H9 (cell line): Measurements from ENCODE around the gene FOXJ3. TPM values are rescaled to one million over a fixed set of nuclear protein-coding genes. Genes with fewer than 3 reads are reported as not detected.

Source experiments
- DNase-seq: peaks from one replicate; pipeline ENCODE4 v3.0.0-alpha.2; 2017
- H2AFZ ChIP-seq: one replicate; pipeline ENCODE4 v1.6.1; 2013; ENCODE audit warnings: mild to moderate bottlenecking, low read length, control low read depth, moderate library complexity
- H2AK5ac ChIP-seq: 2 replicates; pipeline ENCODE4 v1.6.1; 2013; ENCODE audit warnings: low read length, control low read depth, mixed read lengths; ENCODE audit not compliant: insufficient read length
- H2BK120ac ChIP-seq: one replicate; pipeline ENCODE4 v1.6.1; 2013; ENCODE audit warnings: low read depth, mild to moderate bottlenecking, low read length, control low read depth, inconsistent platforms; ENCODE audit not compliant: poor library complexity, severe bottlenecking
- H2BK12ac ChIP-seq: 2 replicates; pipeline ENCODE4 v1.6.1; 2013; ENCODE audit warnings: low read length, control low read depth, mixed read lengths, low read depth; ENCODE audit not compliant: insufficient read length
- H2BK15ac ChIP-seq: 2 replicates; pipeline ENCODE4 v1.6.1; 2013; ENCODE audit warnings: low read depth, low read length, control low read depth
- H2BK20ac ChIP-seq: one replicate; pipeline ENCODE4 v1.6.1; 2013; ENCODE audit warnings: low read depth, mild to moderate bottlenecking, low read length, control low read depth, inconsistent platforms; ENCODE audit not compliant: poor library complexity, severe bottlenecking
- H2BK5ac ChIP-seq: 2 replicates; pipeline ENCODE4 v1.6.1; 2013; ENCODE audit warnings: low read length, control low read depth, mixed read lengths; ENCODE audit not compliant: insufficient read length
- H3K14ac ChIP-seq: 2 replicates; pipeline ENCODE4 v1.6.1; 2013; ENCODE audit warnings: low read length, control low read depth; ENCODE audit not compliant: insufficient read depth
- H3K18ac ChIP-seq: 2 replicates; pipeline ENCODE4 v1.6.1; 2013; ENCODE audit warnings: low read depth, mild to moderate bottlenecking, mixed read lengths, low read length, control low read depth; ENCODE audit not compliant: insufficient read length
- H3K23ac ChIP-seq: 2 replicates; pipeline ENCODE4 v1.6.1; 2013; ENCODE audit warnings: low read length, control low read depth, mixed read lengths, low read depth; ENCODE audit not compliant: insufficient read length
- H3K23me2 ChIP-seq: 2 replicates; pipeline ENCODE4 v1.6.1; 2013; ENCODE audit warnings: low read depth, mild to moderate bottlenecking, mixed read lengths, low read length, control low read depth; ENCODE audit not compliant: insufficient read length, poor library complexity, severe bottlenecking
- H3K27ac ChIP-seq: 2 replicates; pipeline ENCODE4 v1.5.1; 2013; ENCODE audit warnings: low read length, control low read depth, mixed read lengths, low read depth; ENCODE audit not compliant: insufficient read length
- H3K27me3 ChIP-seq: 2 replicates; pipeline ENCODE4 v1.6.1; 2013; ENCODE audit warnings: low read length, control low read depth, inconsistent platforms; ENCODE audit not compliant: insufficient read depth
- H3K4ac ChIP-seq: 2 replicates; pipeline ENCODE4 v1.6.1; 2013; ENCODE audit warnings: low read depth, mild to moderate bottlenecking, control low read depth, inconsistent platforms, low read length, moderate library complexity
- H3K4me1 ChIP-seq: 2 replicates; pipeline ENCODE4 v1.6.1; 2013; ENCODE audit warnings: low read length, control low read depth, inconsistent platforms; ENCODE audit not compliant: insufficient read depth
- H3K4me2 ChIP-seq: 2 replicates; pipeline ENCODE4 v1.6.1; 2013; ENCODE audit warnings: low read length, control low read depth, mixed read lengths; ENCODE audit not compliant: insufficient read length, insufficient read depth
- H3K56ac ChIP-seq: 2 replicates; pipeline ENCODE4 v1.6.1; 2013; ENCODE audit warnings: low read depth, mild to moderate bottlenecking, mixed read lengths, low read length, control low read depth; ENCODE audit not compliant: insufficient read length
- H3K79me1 ChIP-seq: 2 replicates; pipeline ENCODE4 v1.6.1; 2013; ENCODE audit warnings: low read depth, mild to moderate bottlenecking, moderate library complexity, low read length, control low read depth, inconsistent platforms; ENCODE audit not compliant: insufficient read depth, poor library complexity, severe bottlenecking
- H3K79me2 ChIP-seq: 2 replicates; pipeline ENCODE4 v1.6.1; 2013; ENCODE audit warnings: low read length, control low read depth, inconsistent platforms; ENCODE audit not compliant: insufficient read depth
- H3K9ac ChIP-seq: 2 replicates; pipeline ENCODE4 v1.6.1; 2013; ENCODE audit warnings: low read length, control low read depth, mixed read lengths; ENCODE audit not compliant: insufficient read length; ENCODE audit errors: extremely low read depth
- H3K9me3 ChIP-seq: one replicate; pipeline ENCODE4 v1.6.1; 2013; ENCODE audit warnings: low read depth, low read length, inconsistent platforms; ENCODE audit not compliant: control insufficient read depth
- H3T11ph ChIP-seq: one replicate; pipeline ENCODE4 v1.6.1; 2013; ENCODE audit warnings: mild to moderate bottlenecking, low read length, control low read depth, inconsistent platforms
- H4K20me1 ChIP-seq: one replicate; pipeline ENCODE4 v1.6.1; 2013; ENCODE audit not compliant: control insufficient read depth, insufficient read length, insufficient read depth
- H4K5ac ChIP-seq: 2 replicates; pipeline ENCODE4 v1.6.1; 2013; ENCODE audit warnings: low read depth, mild to moderate bottlenecking, mixed read lengths, low read length, control low read depth; ENCODE audit not compliant: insufficient read length
- H4K8ac ChIP-seq: replicated peaks from 2 replicates; pipeline ENCODE4 v1.6.1; 2013; ENCODE audit warnings: low read length, control low read depth, mixed read lengths, low read depth; ENCODE audit not compliant: insufficient read length
- H4K91ac ChIP-seq: 2 replicates; pipeline ENCODE4 v1.6.1; 2013; ENCODE audit warnings: low read depth, mild to moderate bottlenecking, moderate library complexity, mixed read lengths, low read length, control low read depth; ENCODE audit not compliant: insufficient read length
- H3K27ac Mint-ChIP-seq, 3 experiments: 2 replicates in 2 of 3; 3 replicates in 1 of 3; pipeline ENCODE4 v1.8.0; 2020 to 2021; ENCODE audit warnings: mixed read lengths in 3 of 3, mild to moderate bottlenecking in 1 of 3, moderate library complexity in 1 of 3
- H3K27me3 Mint-ChIP-seq: 2 replicates; pipeline ENCODE4 v1.8.0; 2021; ENCODE audit warnings: low read depth, mild to moderate bottlenecking, moderate library complexity, mixed read lengths
- H3K36me3 Mint-ChIP-seq, 3 experiments: 2 replicates in 2 of 3; 3 replicates in 1 of 3; pipeline ENCODE4 v1.8.0; 2020 to 2021; ENCODE audit warnings: low read depth in 3 of 3, mixed read lengths in 3 of 3; ENCODE audit not compliant: insufficient read depth in 1 of 3
- H3K4me1 Mint-ChIP-seq, 2 experiments: 2 replicates each; pipeline ENCODE4 v1.8.0; 2020; ENCODE audit warnings: mixed read lengths in 2 of 2
- H3K4me3 Mint-ChIP-seq, 2 experiments: 2 replicates in 1 of 2; 3 replicates in 1 of 2; pipeline ENCODE4 v1.8.0; 2020 to 2021; ENCODE audit warnings: mild to moderate bottlenecking in 2 of 2, mixed read lengths in 2 of 2, moderate library complexity in 1 of 2
- H3K9me3 Mint-ChIP-seq, 2 experiments: 2 replicates in 1 of 2; 3 replicates in 1 of 2; pipeline ENCODE4 v1.8.0; 2020; ENCODE audit warnings: mild to moderate bottlenecking in 2 of 2, mixed read lengths in 2 of 2, moderate library complexity in 1 of 2
- CTCF ChIP-seq: fragments of 200-600 bp; sonication (generic); conservative IDR thresholded peaks from 3 replicates; pipeline ENCODE4 v1.8.0; 2021; ENCODE audit warnings: antibody characterized with exemption, mild to moderate bottlenecking
- WGBS: extraction: QIAGEN DNeasy Blood & Tissue Kit; methylation state at CpG from one replicate; pipeline ENCODE4 v1.1.7; 2013; ENCODE audit warnings: missing lambda C conversion rate, low lambda C conversion rate, mixed read lengths; ENCODE audit not compliant: insufficient read length; ENCODE audit errors: extremely low coverage; 5-methylcytosine and 5-hydroxymethylcytosine counted together
- total RNA-seq: library from RNA; stranded (reverse); gene quantifications from 2 replicates; pipeline ENCODE4 v1.2.1, GENCODE V29; 2021

FOXJ3 gene
- total RNA-seq, 1 experiment from 2014 or later: 49.9 TPM

GRCh38 chr1:42318601-42319000, 16.4 kb downstream of the FOXJ3 start:
- no peak overlapping the region for H3K4ac ChIP-seq
- WGBS: no CpG with 5 or more reads among the region's 4 CpGs
- no peak overlapping the region for H4K8ac ChIP-seq
- no peak for DNase-seq
- Mint-ChIP-seq H3K9me3 (no peaks in the 10 kb centered on the region), H3K4me1 (peaks cover 26 to 29% of the 10 kb centered on the region in 2 experiments), H3K27ac (no peak overlapping the region), H3K4me3 (no peak overlapping the region), H3K27me3 (no peaks in the 10 kb centered on the region), H3K36me3 (0 out of 7 replicates have a peak, but pooled peaks cover 0 to 2% (median 0%) of the 10 kb centered on the region in 3 experiments)
- no peak overlapping the region for H2BK15ac ChIP-seq
- no peak overlapping the region for H4K91ac ChIP-seq
- H4K5ac ChIP-seq: no peak overlapping the region
- H2BK12ac ChIP-seq: no peak overlapping the region
- H3K79me2 ChIP-seq: peaks cover 45% of the 10 kb centered on the region
- no peak overlapping the region for H3T11ph ChIP-seq
- H3K9me3 ChIP-seq: no peaks in the 10 kb centered on the region
- H3K27ac ChIP-seq: no peak overlapping the region
- H3K4me1 ChIP-seq: no peaks in the 10 kb centered on the region
- H3K79me1 ChIP-seq: peaks cover 9% of the 10 kb centered on the region
- H2BK120ac ChIP-seq: no peak overlapping the region
- no peak for TF ChIP-seq CTCF
- H3K23me2 ChIP-seq: no peaks in the 10 kb centered on the region
- H3K56ac ChIP-seq: no peak overlapping the region
- H3K27me3 ChIP-seq: no peaks in the 10 kb centered on the region
- no peak overlapping the region for H2BK20ac ChIP-seq
- H3K14ac ChIP-seq: no peak overlapping the region
- no peak overlapping the region for H2AK5ac ChIP-seq
- H2BK5ac ChIP-seq: no peak overlapping the region
- H3K18ac ChIP-seq: no peak overlapping the region
- H4K20me1 ChIP-seq: no peaks in the 10 kb centered on the region
- H3K23ac ChIP-seq: no peak overlapping the region
- no peak overlapping the region for H3K4me2 ChIP-seq
- H3K9ac ChIP-seq: no peak overlapping the region
- H2AFZ ChIP-seq: no peak overlapping the region
